ENCODE data around the gene RBP5. TPM values are rescaled to one million over a fixed set of nuclear protein-coding genes. Genes with fewer than 3 reads are reported as not detected.

Gene RBP5
- total and polyA plus RNA-seq, 9 of the 15 experiments (the other 6 are each of a cell fraction or from before 2014, with no cell fraction given) = 8.6 to 22.5 (median 11.4) TPM

DNA sequence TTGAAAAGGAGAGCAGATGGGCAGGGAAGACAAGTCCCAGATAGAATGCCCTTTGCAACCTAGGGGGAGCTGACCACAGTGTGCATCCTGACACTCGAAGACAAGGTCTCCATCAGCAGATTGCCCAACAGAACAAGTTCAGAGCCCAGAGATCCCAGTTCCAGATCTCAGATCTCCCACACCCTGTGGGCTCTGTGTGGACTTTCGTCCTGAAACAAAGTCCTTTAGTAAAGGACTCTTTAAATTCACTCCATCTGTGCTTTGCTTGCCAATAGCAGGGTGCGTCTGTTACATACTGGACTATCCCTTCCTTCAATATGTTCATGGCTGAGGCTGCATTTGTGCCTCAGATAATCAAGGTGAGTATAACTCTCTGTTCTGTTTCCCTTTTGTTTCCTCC is 11.0 kb downstream of the RBP5 start:
- intact Hi-C loops (cut with micrococcal nuclease) = no loop called here
- no peaks in the 10 kb centered on the region for H3K79me2 ChIP-seq (ENCODE audit: control insufficient read depth, insufficient read depth, low read length)
- DNase-seq (ENCODE audit: extremely low read depth in 1 of 4, low spot score in 3 of 4) (no peak), ATAC-seq (no peak), FAIRE-seq (no peak)
- peaks cover 23 to 34% of the 10 kb centered on the region in 2 experiments; a peak in 4 of 5 replicates for H3K4me1 ChIP-seq (replicated peaks in 1 of 2; ENCODE audit: control insufficient read depth in 2 of 2, insufficient read depth in 2 of 2, low read length in 2 of 2)
- H3K36me3 ChIP-seq (ENCODE audit: control insufficient read depth, insufficient read depth, low read length) = peaks cover 2% of the 10 kb centered on the region; the same call in 2 of the 3 replicates
- in situ Hi-C loops (cut with MboI) = no loop called here
- no peaks in the 10 kb centered on the region for H3K9me3 ChIP-seq (replicated peaks; ENCODE audit: control insufficient read depth, insufficient read depth, low read depth, low read length)
- no peaks in the 10 kb centered on the region for H3K27me3 ChIP-seq (ENCODE audit: control insufficient read depth in 2 of 2, insufficient read depth in 2 of 2, low read length in 2 of 2)
- CTCF ChIA-PET (ENCODE audit: low intra/inter-chr PET ratio) = no interaction called here
- 54% methylated on average over 3 of the region's 3 CpGs for WGBS (ENCODE audit: insufficient coverage, low coverage, missing lambda C conversion rate)
- no peak overlapping the region for H3K9ac ChIP-seq (ENCODE audit: insufficient read depth in 1 of 2, low read depth in 2 of 2, low read length in 2 of 2)
- no peak for TF ChIP-seq SREBF2 (CRISPR knock-in tag; IDR thresholded peaks at IDR 0.05)
- no peak for TF ChIP-seq BDP1 (IDR thresholded peaks at IDR 0.05; ENCODE audit: insufficient read depth, insufficient read length)
- TF ChIP-seq RBFOX2 (IDR thresholded peaks at IDR 0.05; ENCODE audit: low read depth, low read length) = no peak
- no peak for TF ChIP-seq ETV5 (CRISPR knock-in tag; IDR thresholded peaks at IDR 0.05; ENCODE audit: low read depth)
- no peak for TF ChIP-seq ZFP1 (CRISPR knock-in tag; IDR thresholded peaks at IDR 0.05)
- TF ChIP-seq CSDE1 (IDR thresholded peaks at IDR 0.05) = no peak
- no peak for TF ChIP-seq NUFIP1 (IDR thresholded peaks at IDR 0.05; ENCODE audit: partially characterized antibody)
- TF ChIP-seq, protein P1, sequence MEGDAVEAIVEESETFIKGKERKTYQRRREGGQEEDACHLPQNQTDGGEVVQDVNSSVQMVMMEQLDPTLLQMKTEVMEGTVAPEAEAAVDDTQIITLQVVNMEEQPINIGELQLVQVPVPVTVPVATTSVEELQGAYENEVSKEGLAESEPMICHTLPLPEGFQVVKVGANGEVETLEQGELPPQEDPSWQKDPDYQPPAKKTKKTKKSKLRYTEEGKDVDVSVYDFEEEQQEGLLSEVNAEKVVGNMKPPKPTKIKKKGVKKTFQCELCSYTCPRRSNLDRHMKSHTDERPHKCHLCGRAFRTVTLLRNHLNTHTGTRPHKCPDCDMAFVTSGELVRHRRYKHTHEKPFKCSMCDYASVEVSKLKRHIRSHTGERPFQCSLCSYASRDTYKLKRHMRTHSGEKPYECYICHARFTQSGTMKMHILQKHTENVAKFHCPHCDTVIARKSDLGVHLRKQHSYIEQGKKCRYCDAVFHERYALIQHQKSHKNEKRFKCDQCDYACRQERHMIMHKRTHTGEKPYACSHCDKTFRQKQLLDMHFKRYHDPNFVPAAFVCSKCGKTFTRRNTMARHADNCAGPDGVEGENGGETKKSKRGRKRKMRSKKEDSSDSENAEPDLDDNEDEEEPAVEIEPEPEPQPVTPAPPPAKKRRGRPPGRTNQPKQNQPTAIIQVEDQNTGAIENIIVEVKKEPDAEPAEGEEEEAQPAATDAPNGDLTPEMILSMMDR (IDR thresholded peaks at IDR 0.05 in 2 of 3, conservative IDR thresholded peaks at IDR 0.05 in 1 of 3; ENCODE audit: insufficient read depth in 2 of 3, low read depth in 1 of 3, low read length in 3 of 3) = no peak
- TF ChIP-seq NELFE (IDR thresholded peaks at IDR 0.05; ENCODE audit: insufficient read depth, insufficient read length) = no peak
- no peak for TF ChIP-seq BRCA1 (IDR thresholded peaks at IDR 0.05)
- TF ChIP-seq BRCA1 (CRISPR knock-in tag; IDR thresholded peaks at IDR 0.05) = no peak
- TF ChIP-seq, protein P2, sequence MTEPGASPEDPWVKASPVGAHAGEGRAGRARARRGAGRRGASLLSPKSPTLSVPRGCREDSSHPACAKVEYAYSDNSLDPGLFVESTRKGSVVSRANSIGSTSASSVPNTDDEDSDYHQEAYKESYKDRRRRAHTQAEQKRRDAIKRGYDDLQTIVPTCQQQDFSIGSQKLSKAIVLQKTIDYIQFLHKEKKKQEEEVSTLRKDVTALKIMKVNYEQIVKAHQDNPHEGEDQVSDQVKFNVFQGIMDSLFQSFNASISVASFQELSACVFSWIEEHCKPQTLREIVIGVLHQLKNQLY (CRISPR knock-in tag; conservative IDR thresholded peaks at IDR 0.05) = no peak
- H3K27ac ChIP-seq (ENCODE audit: extremely low read depth, low read depth, low read length) = no peak overlapping the region
- H2AFZ ChIP-seq (ENCODE audit: low read depth, low read length) = no peak overlapping the region
- BruUV-seq (replicated peaks) = no TSS peak
- no peaks in the 10 kb centered on the region for H3K9me1 ChIP-seq (ENCODE audit: control insufficient read depth, insufficient read depth, low read length)
- H3K4me2 ChIP-seq (ENCODE audit: insufficient read depth, low read length) = no peak overlapping the region
- H3K4me3 ChIP-seq = no peak overlapping the region
- no peaks in the 10 kb centered on the region for H4K20me1 ChIP-seq (replicated peaks; ENCODE audit: control insufficient read depth, insufficient read depth, low read length)
- POLR2A ChIA-PET = interaction anchor here (0.9 to 1.3 kb wide), 3 partner anchors 11 to 173 kb away, joined by 3 to 5 read pairs (median 3); partner anchors contain the start of genes LPCAT3 and RBP5
